ENCODE data around the gene ADAMTS13.

ADAMTS13 gene

DNA sequence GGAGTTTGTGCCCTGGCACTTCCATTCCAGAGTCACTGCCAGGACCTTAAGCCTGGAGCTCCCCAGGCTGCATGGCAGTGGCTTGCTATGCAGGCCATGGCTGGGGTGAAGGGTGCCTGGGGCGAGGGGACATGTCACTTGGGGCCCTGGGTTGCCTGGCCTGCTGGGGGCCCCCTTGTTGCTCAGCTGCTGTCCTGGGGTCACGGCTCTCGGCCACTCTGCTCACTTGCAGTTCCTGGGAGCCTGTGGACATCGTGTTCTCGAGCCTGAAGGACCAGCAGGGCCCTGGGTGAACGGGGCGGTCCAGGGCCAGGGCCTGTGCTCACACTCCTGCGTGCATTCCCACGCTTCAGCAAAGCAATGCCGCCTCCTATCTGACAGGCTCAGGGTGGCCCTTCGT, 71.3 kb downstream of the ADAMTS13 start:
- no peak for DNase-seq

DNA sequence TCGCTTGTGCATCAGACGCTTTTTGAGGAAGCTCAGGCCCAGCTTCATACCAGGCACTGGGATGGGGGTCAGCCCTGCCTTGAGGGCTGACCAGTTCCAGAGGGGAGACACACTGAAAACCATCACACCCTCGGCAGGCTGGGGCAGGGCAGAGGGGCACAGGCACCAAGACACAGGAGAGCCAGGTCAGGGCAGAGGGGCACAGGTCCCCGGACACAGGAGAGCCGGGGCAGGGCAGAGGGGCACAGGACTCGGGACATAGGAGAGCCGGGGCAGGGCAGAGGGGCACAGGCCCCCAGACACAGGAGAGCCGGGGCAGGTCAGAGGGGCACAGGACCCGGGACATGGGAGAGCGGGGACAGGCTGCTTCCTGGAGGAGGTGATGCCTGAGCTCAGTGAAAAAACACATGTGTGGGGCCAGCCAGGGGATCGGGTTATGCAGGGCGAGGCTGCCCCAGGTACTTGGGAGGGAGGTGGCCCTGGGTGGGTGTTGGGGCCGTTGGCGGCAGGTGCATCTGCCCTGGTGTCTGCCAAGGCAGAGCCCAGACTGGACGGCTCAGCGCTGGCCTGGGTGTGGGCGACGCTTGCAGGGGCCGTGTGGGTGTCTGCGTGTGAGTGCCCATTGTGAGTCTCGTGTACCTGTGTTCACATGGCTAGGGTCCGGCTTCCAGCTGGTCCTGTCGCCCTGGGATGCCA, 71.8 kb downstream of the ADAMTS13 start:
- no peak for DNase-seq

DNA sequence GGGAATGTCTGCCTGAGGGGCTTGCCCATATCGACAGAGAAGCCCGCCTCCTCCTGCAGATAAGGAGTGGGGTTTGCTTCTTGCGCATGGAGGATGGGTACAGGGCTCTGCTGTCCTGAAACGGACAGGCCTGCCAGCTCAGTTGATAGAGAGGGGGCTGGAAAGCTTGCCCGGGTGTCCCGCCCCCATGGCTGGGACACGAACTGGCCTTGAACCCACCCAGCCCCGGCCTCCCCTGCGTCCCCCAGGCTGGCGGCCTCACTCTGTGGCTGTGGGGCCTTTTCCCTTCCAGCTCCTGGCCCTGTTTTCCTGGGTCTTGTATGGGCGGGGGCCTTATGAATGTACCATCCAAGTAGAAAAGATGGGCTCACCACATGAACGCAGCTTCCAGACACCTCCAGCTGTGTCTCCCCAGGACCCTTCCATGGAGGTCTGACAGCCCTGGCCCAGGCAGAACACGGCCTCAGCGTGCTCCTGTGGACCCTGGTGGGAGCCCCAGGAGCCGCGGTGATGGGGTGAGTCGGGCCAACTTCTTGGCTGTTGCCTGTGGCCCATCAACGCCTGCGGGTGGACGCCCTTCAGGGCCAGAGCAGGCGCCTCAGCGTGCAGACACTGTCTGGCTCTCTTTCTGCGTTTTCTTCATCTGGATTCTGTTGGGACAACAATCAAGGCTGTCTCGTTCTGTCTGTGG, 72.6 kb downstream of the ADAMTS13 start:
- DNase-seq: no peak

DNA sequence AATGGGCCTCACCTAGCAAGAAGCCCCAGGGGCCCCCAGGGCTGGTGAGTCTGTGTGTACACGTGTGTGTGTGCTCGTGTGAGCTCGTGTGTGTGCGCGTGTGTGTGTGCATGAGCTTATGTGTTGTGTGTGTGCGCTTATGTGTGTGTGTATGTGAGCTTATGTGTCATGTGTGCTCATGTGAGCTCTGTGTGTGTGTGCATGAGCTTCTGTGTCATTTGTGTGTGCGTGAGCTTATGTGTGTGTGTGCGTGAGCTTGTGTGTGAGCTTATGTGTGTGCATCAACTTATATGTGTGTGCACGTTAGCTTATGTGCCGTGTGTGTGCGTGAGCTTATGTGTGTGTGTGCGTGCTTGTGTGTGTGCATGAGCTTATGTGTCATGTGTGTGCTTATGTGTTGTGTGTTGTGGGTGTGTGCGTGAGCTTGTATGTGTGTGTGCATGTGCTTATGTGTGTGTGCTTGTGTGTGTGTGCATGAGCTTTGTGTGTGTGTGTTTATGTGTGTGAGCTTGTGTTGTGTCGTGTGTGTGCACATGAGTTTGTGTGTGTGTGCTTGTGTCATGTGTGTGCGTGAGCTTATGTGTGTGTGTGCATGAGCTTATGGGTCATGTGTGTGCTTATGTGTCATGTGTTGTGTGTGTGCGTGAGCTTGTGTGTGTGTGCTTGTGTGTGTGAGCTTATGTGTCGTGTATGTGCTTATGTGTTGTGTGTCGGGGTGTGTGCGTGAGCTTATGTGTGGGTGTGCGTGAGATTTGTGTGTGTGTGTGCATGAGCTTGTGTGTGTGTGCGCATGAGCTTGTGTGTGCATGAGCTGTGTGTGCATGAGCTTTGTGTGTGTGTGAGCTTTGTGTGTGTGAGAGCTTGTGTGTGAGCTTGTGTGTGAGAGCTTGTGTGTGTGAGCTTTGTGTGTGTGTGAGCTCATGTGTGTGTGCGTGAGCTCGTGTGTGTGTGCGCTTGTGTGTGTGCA, 73.4 kb downstream of the ADAMTS13 start:
- DNase-seq: no peak

DNA sequence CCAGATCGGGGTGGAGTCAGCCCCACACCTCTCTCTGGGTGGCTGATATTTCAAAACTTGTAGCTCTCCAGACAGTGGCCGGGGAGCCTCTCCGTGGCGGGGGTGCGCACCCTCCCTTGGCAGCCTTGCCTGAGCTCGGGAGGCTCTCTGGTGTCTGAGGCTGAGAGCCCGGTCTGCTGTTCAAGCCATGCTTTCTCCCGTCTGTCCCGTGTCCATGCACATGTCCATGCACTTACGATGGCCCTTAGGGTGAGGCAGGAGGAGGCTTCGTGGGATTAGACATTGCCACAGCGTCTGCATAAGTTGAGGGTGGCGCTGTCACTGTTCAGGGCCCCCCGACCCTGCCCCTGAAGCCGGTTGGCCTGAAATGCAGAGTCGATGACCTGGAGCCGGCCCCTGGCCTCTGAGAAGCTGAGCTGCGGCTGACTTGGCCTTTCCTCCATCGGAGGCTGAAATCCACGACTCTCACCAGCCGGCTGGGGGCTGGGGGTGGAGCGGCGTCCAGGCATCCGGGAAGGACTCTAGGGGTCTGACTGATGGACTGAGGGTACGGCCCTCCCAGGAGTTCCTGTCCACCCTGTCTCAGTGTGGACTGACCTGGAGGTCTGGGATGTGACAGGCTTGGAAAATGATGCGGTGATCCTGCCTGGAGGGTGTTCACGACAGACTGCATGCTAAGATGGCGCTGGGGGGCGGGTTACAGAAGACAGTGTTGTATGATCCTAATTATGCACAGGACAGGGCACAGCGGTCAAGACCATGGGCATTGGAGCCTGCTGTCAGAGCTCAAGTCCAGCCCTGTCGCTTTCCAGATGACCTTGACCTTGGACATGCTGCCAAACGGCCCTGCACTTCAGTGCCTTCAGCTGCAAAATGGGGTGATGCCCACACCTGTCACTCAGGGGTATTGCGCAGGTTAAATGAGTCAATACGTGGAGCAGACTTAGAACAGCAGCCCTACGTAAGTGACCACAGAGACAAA, 75.0 kb downstream of the ADAMTS13 start:
- DNase-seq: no peak

DNA sequence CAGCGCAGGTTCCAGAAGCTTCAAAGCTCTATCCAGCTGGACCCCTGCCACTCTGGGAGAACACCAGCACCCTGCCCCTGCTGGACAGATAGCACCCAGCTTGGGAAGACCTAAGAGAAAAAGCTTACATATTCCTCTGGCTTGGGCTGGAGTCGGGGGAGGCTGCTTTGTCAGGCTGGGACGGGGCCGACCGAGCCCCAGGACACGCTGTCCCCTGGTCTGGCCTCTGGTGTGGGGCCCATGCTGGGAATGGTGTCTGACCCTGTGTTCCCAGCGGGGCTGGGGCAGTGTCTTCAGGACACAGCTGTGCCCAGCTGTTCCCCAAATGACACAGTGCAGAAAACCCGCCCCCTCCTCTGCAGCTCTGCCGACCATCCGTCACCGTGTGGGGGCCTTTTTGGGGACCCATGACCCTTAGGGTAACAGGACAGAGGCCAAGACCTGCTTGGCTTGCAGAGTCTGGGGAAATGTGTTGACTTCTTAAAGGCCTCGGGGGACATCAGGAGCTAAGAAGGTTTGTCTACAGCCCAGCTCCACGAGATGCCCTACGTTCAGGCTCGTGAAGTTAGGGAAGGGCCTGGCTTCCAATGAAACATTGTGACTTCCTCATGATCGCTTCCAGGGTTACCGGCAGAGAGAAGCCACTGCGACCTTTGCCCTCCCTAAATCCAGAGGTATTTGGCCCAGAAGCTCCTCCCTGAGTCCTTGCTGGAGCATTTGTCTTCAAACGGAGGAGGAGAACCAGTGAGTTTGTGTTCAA, 77.1 kb downstream of the ADAMTS13 start:
- DNase-seq: no peak

DNA sequence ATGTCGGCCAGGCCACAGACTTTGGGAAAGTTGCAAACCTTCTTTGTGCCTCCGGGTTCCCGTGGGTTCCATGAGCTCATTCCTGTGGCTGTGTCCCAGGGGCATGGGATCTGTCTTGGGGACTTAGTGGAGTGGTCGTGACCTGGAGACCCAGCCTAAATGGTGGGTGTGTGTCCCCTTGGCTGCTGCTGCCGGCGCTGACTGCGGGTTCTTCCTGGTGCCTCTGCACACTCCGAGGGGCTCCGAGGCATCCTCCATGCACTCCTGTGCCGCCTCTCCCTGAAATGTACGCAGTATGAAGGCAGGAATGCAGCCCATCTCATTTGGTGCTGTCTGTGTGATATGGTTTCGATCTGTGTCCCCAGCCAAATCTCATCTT, 77.7 kb downstream of the ADAMTS13 start:
- DNase-seq: no peak

DNA sequence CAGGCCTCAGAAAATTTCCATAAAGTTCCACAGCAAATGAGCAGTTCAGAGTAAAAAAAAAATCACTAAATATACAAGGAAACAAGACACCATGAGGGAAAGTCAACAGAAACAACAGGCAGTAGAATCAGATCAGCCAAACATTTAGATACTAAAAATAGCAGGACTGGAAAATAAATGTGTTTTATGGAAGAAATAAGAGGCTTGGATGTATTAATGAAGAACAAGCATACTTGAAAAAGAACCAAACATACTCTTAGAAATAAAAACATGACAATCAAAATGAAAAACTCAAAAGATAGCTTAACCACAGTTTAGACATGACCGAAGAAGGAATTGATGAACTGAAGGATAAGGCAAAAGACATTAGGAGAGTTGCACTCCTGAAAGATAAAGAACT, 79.9 kb downstream of the ADAMTS13 start:
- DNase-seq: no peak

DNA sequence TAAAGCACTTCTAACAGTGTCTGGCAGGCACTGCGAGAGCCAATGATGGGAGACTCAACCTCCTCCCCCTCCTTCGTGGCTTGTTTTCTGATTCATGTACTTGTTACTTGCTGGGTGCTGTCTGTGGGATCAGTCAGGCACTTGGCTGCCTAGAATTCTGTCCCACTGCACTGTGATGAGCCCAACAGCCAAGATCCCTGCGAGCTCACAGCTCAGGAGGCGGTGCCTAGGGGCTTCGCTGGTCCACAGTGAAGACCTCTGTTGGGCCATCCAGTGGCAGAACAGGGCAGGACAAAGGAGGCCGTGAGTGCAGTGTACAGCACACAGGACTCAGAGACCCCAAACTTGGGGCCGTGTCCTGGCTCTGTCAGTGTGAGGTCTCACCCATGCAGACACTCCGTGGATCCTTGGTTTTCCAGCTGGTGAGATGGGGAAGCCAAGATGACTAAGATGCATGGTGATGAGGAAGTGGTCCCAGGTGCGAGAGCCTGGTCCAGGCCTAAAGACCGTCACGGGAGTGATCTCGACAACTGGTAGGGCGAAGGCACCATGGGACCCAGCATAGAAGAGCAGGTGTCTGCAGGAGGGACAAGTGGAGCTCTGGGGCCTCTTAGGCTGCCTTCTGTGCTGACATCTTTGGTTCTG, 83.1 kb downstream of the ADAMTS13 start:
- DNase-seq: peak; percentile 17

DNA sequence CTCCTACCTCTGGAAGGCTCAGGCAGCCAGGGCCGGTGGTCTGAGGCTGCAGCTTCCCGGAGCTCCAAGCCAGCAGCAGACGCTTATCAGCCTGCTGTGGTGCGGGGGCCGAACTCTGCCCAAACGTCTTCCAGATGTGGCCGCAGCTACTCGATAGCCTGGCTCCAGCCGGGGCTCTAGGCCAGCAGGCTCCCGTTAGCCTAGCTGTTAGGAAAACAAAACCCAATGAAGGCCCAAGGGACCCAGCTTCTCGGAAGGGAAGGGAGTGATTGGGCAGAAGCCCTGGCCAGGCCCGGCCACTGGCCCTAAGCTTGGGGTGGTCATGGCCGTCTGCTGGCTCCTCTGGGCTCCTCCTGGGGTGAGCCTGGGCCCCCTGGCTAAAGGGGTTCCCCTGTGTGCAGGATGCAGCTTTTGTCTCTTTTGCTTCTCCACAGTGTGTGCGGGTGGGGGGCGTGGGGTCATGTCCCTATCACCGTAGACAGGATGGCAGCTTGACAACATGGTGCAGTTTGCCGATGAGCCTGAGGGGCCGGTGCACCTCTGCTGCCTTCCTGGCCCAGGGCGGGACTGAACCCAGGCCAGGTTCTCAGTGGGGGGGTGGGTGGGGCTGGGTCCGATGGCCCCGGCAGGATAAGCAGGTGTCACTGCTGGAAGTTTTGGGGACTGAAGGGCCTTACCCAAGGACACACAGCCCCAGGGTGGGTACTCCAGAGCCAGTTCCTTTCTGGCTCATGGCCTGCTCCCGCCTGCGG, 83.9 kb downstream of the ADAMTS13 start:
- DNase-seq: peak; percentile 35

DNA sequence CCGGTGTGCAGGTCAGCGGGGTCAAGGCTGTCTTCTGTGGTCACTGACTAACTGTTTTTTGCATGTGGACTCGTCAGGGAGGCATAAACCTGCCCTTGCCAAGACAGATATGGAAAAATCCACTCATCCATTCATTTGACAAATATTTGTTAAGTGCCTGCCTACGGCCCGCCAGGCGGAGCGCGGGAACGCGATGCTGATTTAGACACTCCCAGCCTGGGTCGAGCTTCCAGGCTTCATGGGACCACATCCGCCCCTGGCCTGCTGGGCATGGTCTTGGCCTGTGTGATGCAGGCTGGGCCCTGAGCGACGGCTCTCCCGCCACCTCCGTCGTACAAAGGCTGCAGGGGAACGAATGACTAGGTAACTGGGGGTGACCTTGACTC, 84.5 kb downstream of the ADAMTS13 start:
- peak; percentile 70 for DNase-seq

DNA sequence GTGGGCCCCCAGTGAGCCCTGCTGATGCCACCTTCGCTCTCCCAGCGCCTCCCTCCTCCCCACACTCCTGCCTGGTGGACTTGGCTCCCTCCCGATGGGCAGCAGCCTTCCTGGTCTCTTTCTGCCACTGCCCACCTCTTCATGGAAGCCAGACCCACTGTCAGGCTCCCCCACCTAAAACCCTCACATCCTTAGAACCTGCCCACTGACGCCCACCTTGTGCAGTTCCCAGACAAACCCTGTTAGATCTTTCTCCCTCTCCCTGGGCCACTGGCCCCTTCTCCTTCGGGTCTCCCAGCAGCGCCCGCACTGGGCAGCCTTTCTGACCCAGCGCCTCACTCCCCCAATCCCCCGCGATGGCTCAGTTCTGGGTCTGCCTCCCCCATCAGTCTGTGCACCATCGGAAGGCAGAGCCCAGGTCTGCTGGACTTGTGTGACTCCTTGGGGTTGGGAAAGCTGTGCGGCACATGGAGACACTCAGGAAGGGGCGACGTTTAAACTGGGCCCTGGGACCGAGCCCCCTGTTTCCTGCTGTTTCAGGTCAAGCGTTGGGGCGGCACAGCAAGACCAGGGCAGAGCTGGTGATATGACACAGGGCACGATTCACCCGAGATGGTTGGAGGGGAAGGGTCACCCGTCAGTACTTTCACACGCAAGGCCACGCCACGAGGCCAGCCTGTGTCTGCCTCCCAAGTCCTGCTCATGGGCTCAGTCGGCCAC, 85.2 kb downstream of the ADAMTS13 start:
- DNase-seq: no peak

DNA sequence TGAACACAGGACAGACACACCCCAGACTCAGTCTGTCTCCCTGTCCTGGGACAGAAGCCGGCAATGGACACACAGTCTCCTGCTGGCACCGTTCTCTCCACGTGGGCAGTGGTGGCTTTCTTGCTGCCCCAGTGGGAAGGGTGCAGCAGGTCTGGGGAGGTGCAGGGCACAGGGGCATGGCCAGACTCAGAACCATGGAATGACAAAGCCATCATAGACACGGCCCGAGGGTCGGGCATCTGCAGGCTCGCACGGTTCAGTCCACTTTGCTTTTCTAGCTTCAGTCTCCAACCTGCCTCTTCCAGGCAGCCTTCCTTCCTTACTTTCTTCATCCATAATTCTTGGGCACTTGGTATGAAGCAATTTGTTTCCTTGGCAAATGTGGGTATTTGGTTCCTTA, 85.9 kb downstream of the ADAMTS13 start:
- DNase-seq: no peak

Measured in fibroblast of skin of right biceps (primary cell).